A673 (cell line): ENCODE results near the gene FRMD1. TPM values are rescaled to one million over a fixed set of nuclear protein-coding genes. Genes with fewer than 3 reads are reported as not detected.

Experiments
- BruUV-seq: library from RNA; stranded (reverse); fragments of 400-500 nt; replicated peaks from 2 replicates; lab custom pipeline; 2021; lab: Mats Ljungman, UMichigan
- CTCF ChIA-PET: fragments of 300-600 bp; sonication (Branson Sonifier 250); formaldehyde crosslinking; loops from one replicate; lab custom pipeline; 2022; ENCODE audit warnings: antibody characterized with exemption; lab: Charles Lee
- POLR2A ChIA-PET: fragments of 300-600 bp; sonication (Branson Sonifier 250); formaldehyde crosslinking; loops from one replicate; lab custom pipeline; 2022; ENCODE audit warnings: antibody characterized with exemption; ENCODE audit not compliant: low non-redundant PET; lab: Charles Lee
- DNase-seq: peaks from one replicate; pipeline ENCODE4 v3.0.0-alpha.2; 2015; ENCODE audit warnings: low spot score
- H3K27ac ChIP-seq: fragments of 200-600 bp; sonication (generic); 2 replicates; pipeline ENCODE4 v1.5.1; 2016; ENCODE audit warnings: mixed run types, low read depth, mild to moderate bottlenecking, mixed read lengths, antibody characterized with exemption, low read length; ENCODE audit not compliant: poor library complexity, severe bottlenecking
- H3K27me3 ChIP-seq: fragments of 200-600 bp; sonication (generic); replicated peaks from 2 replicates; pipeline ENCODE4 v1.6.1; 2017; ENCODE audit warnings: mixed run types, low read depth, mild to moderate bottlenecking, mixed read lengths, antibody characterized with exemption, low read length; ENCODE audit not compliant: insufficient read depth, poor library complexity
- H3K36me3 ChIP-seq: fragments of 200-600 bp; sonication (generic); 2 replicates; pipeline ENCODE4 v1.6.1; 2016; ENCODE audit warnings: mixed run types, mild to moderate bottlenecking, mixed read lengths, antibody characterized with exemption, low read length; ENCODE audit not compliant: insufficient read depth, poor library complexity, severe bottlenecking
- H3K4me1 ChIP-seq: fragments of 200-600 bp; sonication (generic); 2 replicates; pipeline ENCODE4 v1.6.1; 2017; ENCODE audit warnings: mixed run types, mild to moderate bottlenecking, mixed read lengths, antibody characterized with exemption, low read length; ENCODE audit not compliant: insufficient read depth, poor library complexity, severe bottlenecking
- H3K4me3 ChIP-seq: fragments of 200-600 bp; sonication (generic); 2 replicates; pipeline ENCODE4 v1.5.1; 2016; ENCODE audit warnings: low read depth, mixed run types, mild to moderate bottlenecking, mixed read lengths, low read length; ENCODE audit not compliant: poor library complexity, severe bottlenecking
- H3K9me3 ChIP-seq: fragments of 200-600 bp; sonication (generic); 2 replicates; pipeline ENCODE4 v1.6.1; 2016; ENCODE audit warnings: mixed run types, low read depth, mild to moderate bottlenecking, mixed read lengths, antibody characterized with exemption, low read length; ENCODE audit not compliant: poor library complexity, severe bottlenecking
- EZH2 ChIP-seq: fragments of 200-600 bp; sonication (generic); IDR thresholded peaks from 2 replicates; pipeline ENCODE4 v1.6.1; 2017; ENCODE audit warnings: borderline replicate concordance, low read depth, mild to moderate bottlenecking, mixed read lengths, antibody characterized with exemption, low read length; ENCODE audit not compliant: poor library complexity, severe bottlenecking
- intact Hi-C: fragments of 100-400 bp; cut with micrococcal nuclease; formaldehyde crosslinking; loops from one replicate; pipeline ENCODE4 v1.10.0; 2022; ENCODE audit not compliant: unreplicated experiment
- total RNA-seq: library from RNA; stranded (reverse); gene quantifications from 2 replicates; pipeline ENCODE4 v1.2.3, GENCODE V29; 2021
- TF ChIP-seq, protein P1 (sequence below): fragments of 300-800, 200-600 bp; sonication (generic); conservative IDR thresholded peaks from 2 replicates; pipeline ENCODE4 v1.5.1; 2017; ENCODE audit warnings: low read depth, mild to moderate bottlenecking, antibody characterized with exemption, low read length, moderate library complexity, mixed read lengths

The FRMD1 gene
- total RNA-seq, 1 experiment from 2014 or later = not detected

DNA sequence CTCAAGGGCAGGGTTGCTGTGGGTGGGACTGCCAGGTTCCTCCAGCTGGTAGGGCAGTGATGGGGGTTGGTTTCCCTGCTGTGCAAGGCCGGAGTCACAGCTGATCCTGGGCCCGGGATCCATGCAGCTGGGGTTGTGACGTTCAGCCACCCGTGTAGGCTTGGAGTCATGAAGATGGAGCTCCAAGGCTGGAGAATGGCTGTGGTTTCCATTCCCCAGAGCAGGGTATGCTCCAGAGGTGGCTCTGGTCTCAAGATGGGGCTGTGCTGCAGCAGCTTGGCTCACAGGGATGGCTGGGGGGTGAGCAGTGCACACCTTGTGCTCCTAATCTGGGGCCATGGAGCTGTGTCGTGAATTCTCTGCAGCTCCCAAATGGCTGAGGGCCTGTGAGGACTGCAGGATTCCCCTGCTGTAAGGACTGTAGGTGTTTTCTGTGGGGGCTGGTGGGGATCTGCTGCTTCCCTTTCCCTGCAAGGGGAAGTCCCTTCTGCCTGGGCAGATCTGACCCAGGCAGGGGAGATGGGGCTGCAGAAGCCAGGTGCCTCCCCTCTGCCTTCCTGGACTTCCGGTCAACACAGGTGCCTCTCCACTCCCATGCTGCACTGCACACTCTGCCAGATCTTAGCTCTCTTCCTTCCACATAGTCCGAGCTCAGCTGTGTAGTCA lies 65.6 kb downstream of the FRMD1 start:
- no TSS peak for BruUV-seq
- DNase-seq = no peak
- H3K36me3 ChIP-seq = no peaks in the 10 kb centered on the region
- ChIA-PET POLR2A (no interaction called here), CTCF (no interaction called here)
- no peak overlapping the region for H3K4me3 ChIP-seq
- TF ChIP-seq, protein P1, sequence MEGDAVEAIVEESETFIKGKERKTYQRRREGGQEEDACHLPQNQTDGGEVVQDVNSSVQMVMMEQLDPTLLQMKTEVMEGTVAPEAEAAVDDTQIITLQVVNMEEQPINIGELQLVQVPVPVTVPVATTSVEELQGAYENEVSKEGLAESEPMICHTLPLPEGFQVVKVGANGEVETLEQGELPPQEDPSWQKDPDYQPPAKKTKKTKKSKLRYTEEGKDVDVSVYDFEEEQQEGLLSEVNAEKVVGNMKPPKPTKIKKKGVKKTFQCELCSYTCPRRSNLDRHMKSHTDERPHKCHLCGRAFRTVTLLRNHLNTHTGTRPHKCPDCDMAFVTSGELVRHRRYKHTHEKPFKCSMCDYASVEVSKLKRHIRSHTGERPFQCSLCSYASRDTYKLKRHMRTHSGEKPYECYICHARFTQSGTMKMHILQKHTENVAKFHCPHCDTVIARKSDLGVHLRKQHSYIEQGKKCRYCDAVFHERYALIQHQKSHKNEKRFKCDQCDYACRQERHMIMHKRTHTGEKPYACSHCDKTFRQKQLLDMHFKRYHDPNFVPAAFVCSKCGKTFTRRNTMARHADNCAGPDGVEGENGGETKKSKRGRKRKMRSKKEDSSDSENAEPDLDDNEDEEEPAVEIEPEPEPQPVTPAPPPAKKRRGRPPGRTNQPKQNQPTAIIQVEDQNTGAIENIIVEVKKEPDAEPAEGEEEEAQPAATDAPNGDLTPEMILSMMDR = no peak
- no peak for TF ChIP-seq EZH2
- intact Hi-C loops = no loop called here
- peaks cover 23% of the 10 kb centered on the region for H3K9me3 ChIP-seq
- no peaks in the 10 kb centered on the region for H3K4me1 ChIP-seq
- H3K27me3 ChIP-seq = no peaks in the 10 kb centered on the region
- H3K27ac ChIP-seq = no peak overlapping the region

DNA sequence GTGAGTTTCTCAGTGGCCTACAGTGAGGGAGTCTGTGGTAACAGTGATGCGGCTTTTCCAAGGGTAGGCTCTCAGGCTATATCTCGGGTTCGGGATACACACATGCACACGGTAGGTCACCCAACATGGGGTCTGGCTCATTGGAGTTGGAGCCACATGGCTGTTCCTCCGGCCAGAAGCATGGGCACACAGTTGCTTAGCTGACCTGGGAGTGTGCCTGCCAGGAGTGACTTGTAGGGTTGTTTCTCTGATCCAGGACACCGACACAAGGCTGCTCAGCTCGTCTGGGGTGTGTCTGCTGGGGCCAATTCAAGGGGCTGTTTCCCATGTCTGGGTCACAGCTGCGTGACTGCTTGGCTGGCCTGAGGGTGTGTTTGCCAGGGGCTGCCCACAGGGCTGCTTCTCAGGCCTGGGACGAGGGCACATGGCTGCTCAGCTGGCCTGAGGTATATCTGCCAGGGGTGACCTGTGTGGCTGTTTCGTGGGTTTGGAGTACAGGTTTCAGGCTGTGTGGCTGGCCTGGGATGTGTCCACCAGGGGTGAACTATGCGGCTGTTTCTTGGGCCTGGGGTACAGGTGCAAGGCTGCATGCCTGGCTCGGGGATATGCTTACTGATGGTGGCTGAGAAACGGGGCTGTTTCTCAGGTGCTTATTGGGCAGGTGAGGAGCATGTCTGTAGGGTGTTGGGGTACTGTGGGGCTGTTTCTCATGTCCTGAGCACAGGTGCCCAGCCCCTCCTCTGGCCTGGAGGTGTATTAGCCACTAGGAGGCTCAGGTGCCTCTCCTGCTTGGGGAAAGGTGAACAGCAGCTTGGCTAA lies 66.4 kb downstream of the FRMD1 start:
- CTCF ChIA-PET = no interaction called here
- Histone ChIP-seq H3K4me3 (no peak overlapping the region), H3K36me3 (no peaks in the 10 kb centered on the region), H3K4me1 (no peaks in the 10 kb centered on the region), H3K27ac (no peak overlapping the region), H3K9me3 (peaks cover 23% of the 10 kb centered on the region), H3K27me3 (no peaks in the 10 kb centered on the region)
- TF ChIP-seq, protein P1 = no peak
- no peak for TF ChIP-seq EZH2
- POLR2A ChIA-PET = no interaction called here
- no peak for DNase-seq
- intact Hi-C loops = no loop called here
- no TSS peak for BruUV-seq

DNA sequence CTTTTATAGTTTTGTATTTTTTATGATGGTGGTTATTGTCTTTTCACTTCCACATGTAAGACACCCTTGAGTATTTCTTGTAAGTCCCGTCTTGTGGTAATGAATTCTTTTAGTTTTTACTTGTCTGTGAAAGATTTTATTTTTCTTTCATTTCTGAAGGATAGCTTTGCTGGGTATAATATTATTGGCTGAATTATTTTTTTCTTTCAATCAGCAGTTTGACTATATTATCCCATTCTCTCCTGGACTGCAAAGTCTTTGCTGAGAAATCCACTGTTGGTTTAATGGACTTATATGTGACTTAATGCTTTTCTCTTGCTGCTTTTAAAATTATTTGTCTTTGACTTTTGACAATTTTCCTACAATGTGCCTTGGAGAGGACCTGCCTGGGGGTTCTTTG lies 67.7 kb downstream of the FRMD1 start:
- Histone ChIP-seq H3K4me3 (no peak overlapping the region), H3K36me3 (no peaks in the 10 kb centered on the region), H3K27me3 (no peaks in the 10 kb centered on the region), H3K4me1 (no peaks in the 10 kb centered on the region), H3K27ac (no peak overlapping the region), H3K9me3 (peaks cover 23% of the 10 kb centered on the region)
- no peak for TF ChIP-seq EZH2
- TF ChIP-seq, protein P1 = no peak
- BruUV-seq = no TSS peak
- intact Hi-C loops = no loop called here
- CTCF ChIA-PET = no interaction called here
- POLR2A ChIA-PET = no interaction called here
- no peak for DNase-seq
